GM21723 (cell line): ENCODE measurements around the gene GDPD3.
"Not testable (repeated sequence)": the region's sequence is repeated elsewhere in the genome, so short reads cannot be mapped to it uniquely, and the experiment has no call there.

Experiments
- ATAC-seq: cut with Tn5 transposase; IDR thresholded peaks from one replicate; pipeline ENCODE4 v1.9.1; 2021; ENCODE audit warnings: mild to moderate bottlenecking, moderate library complexity; ENCODE audit not compliant: unreplicated experiment

The GDPD3 gene

GRCh38 chr16:30113031-30113710, at the start of gene GDPD3:
Gene GDPD3 (minus strand): TSS chr16:30113537. CDS start chr16:30113478, 59 bp downstream.
- no peak for ATAC-seq

GRCh38 chr16:30157214-30157613, 43.9 kb upstream of the GDPD3 start:
- ATAC-seq: no peak

- ATAC-seq: no peak
These were observed 41.9 kb upstream of the GDPD3 start for GRCh38 chr16:30155188-30155587.

- no peak for ATAC-seq
These were observed 39.2 kb upstream of the GDPD3 start for GRCh38 chr16:30152517-30152916.

- no peak for ATAC-seq
These were observed 37.8 kb upstream of the GDPD3 start for GRCh38 chr16:30151091-30151490.

GRCh38 chr16:30149250-30149930, 36.1 kb upstream of the GDPD3 start:
- ATAC-seq: no peak

- no peak for ATAC-seq
These were observed 34.6 kb upstream of the GDPD3 start for GRCh38 chr16:30147843-30148510.

- ATAC-seq: no peak
These were observed 32.3 kb upstream of the GDPD3 start for GRCh38 chr16:30145657-30146056.

- no peak for ATAC-seq
These were observed 31.6 kb upstream of the GDPD3 start for GRCh38 chr16:30144917-30145316.

GRCh38 chr16:30144017-30144416, 30.7 kb upstream of the GDPD3 start:
- ATAC-seq: no peak

GRCh38 chr16:30143347-30143702, 30.0 kb upstream of the GDPD3 start:
- no peak for ATAC-seq

GRCh38 chr16:30142672-30143346, 29.5 kb upstream of the GDPD3 start:
- no peak for ATAC-seq

GRCh38 chr16:30141750-30142149, 28.4 kb upstream of the GDPD3 start:
- no peak for ATAC-seq

GRCh38 chr16:30139583-30140481, 26.5 kb upstream of the GDPD3 start:
- no peak for ATAC-seq

- ATAC-seq: no peak
These were observed 24.6 kb upstream of the GDPD3 start for GRCh38 chr16:30137897-30138296.

- no peak for ATAC-seq
These were observed 23.8 kb upstream of the GDPD3 start for GRCh38 chr16:30136971-30137605.

- ATAC-seq: no peak
These were observed 19.3 kb upstream of the GDPD3 start for GRCh38 chr16:30132591-30132990.

- ATAC-seq: no peak
These were observed 18.6 kb upstream of the GDPD3 start for GRCh38 chr16:30131869-30132475.

GRCh38 chr16:30127993-30128392, 14.7 kb upstream of the GDPD3 start:
- no peak for ATAC-seq

GRCh38 chr16:30125690-30126089, 12.4 kb upstream of the GDPD3 start:
- not testable (repeated sequence) for ATAC-seq
